ENCODE results near the gene GATA3. TPM values are rescaled to one million over a fixed set of nuclear protein-coding genes. Genes with fewer than 3 reads are reported as not detected.
A peak's percentile ranks its signal among the peaks of the same experiment; 100 is the strongest.

The GATA3 gene
- total RNA-seq, 2 experiments from 2014 or later, result 24.4 to 27.2 TPM

- peaks cover 29% of the 10 kb centered on the region for H3K4me1 Mint-ChIP-seq (ENCODE audit: low read depth)
- ATAC-seq, result no peak
- peak overlapping the region; percentile 89 for H3K4me3 Mint-ChIP-seq
- ChIA-PET CTCF (interaction anchor here (0.7 to 1.6 kb wide), 4 partner anchors 9 to 201 kb away, joined by 3 to 6 read pairs (median 4); no protein-coding TSS in a partner anchor), POLR2A (interaction anchor here (0.6 kb wide), 1 partner anchor 836 kb away, joined by 3 read pairs; no protein-coding TSS in a partner anchor)
- DNase-seq, result no peak
- peaks cover 10% of the 10 kb centered on the region for H3K36me3 Mint-ChIP-seq (ENCODE audit: low read depth)
- intact Hi-C loops (cut with micrococcal nuclease), result loop anchor here (10.0 kb wide), 2 partner anchors 353 to 1043 kb away; no protein-coding TSS in a partner anchor
- peaks cover 29% of the 10 kb centered on the region for H3K27me3 Mint-ChIP-seq
- H3K9me3 Mint-ChIP-seq, result no peaks in the 10 kb centered on the region
- peak overlapping the region; percentile 36 for H3K27ac Mint-ChIP-seq
- TF ChIP-seq, protein P1, sequence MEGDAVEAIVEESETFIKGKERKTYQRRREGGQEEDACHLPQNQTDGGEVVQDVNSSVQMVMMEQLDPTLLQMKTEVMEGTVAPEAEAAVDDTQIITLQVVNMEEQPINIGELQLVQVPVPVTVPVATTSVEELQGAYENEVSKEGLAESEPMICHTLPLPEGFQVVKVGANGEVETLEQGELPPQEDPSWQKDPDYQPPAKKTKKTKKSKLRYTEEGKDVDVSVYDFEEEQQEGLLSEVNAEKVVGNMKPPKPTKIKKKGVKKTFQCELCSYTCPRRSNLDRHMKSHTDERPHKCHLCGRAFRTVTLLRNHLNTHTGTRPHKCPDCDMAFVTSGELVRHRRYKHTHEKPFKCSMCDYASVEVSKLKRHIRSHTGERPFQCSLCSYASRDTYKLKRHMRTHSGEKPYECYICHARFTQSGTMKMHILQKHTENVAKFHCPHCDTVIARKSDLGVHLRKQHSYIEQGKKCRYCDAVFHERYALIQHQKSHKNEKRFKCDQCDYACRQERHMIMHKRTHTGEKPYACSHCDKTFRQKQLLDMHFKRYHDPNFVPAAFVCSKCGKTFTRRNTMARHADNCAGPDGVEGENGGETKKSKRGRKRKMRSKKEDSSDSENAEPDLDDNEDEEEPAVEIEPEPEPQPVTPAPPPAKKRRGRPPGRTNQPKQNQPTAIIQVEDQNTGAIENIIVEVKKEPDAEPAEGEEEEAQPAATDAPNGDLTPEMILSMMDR (IDR thresholded peaks at IDR 0.05), result no peak
Measured at GRCh38 chr10:8051851-8052257, 2.6 kb upstream of the GATA3 start.

DNA sequence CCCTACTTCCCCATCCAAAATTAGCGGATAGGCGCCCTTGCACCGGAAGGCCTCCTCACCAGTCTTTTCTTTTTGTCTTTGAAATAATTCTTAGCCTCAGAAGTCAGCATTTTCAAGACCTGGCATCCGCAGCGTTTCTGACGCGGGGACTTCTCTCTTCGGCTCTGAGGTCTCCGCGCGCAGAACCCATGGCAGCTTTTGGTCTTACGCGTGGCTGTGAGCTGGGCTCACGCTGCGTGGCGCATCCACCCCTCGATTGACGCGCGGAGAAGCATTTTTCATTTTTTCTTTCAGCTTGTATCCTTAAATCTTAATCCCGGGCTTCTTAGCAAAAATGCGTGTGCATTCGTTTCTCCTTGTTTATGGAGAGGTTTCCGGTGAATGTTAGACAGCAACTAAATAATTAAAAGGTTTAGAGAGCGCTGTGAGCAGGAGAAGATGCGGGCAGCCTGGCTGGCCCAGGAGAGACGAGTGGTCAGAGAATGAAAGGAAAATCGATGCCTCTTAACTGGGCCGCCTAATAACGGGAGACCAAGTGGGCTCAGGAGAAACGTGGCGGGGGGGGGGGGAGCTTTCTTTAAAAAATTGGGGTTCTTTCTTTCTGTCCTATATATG lies 2.0 kb upstream of the GATA3 start:
- Mint-ChIP-seq H3K4me1 (ENCODE audit: low read depth) (peaks cover 30% of the 10 kb centered on the region), H3K27me3 (peaks cover 23% of the 10 kb centered on the region), H3K27ac (peak overlapping the region; percentile 36), H3K36me3 (ENCODE audit: low read depth) (peaks cover 15% of the 10 kb centered on the region), H3K4me3 (peak overlapping the region; percentile 89), H3K9me3 (no peaks in the 10 kb centered on the region)
- CTCF ChIA-PET, result interaction anchor here (0.7 to 2.1 kb wide), 8 partner anchors 9 to 364 kb away, joined by 3 to 7 read pairs (median 4); no protein-coding TSS in a partner anchor
- intact Hi-C loops (cut with micrococcal nuclease), result loop anchor here (10.0 kb wide), 2 partner anchors 352 to 1042 kb away; no protein-coding TSS in a partner anchor
- DNase-seq, result peak; percentile 55
- TF ChIP-seq, protein P1 (IDR thresholded peaks at IDR 0.05), result no peak
- ATAC-seq, result no peak
- POLR2A ChIA-PET, result interaction anchor here (0.6 to 1.1 kb wide), 2 partner anchors 10 to 80 kb away, joined by 3 read pairs; no protein-coding TSS in a partner anchor

- Mint-ChIP-seq H3K4me1 (ENCODE audit: low read depth) (peaks cover 30% of the 10 kb centered on the region), H3K4me3 (peak overlapping the region; percentile 89), H3K9me3 (no peaks in the 10 kb centered on the region), H3K36me3 (ENCODE audit: low read depth) (peaks cover 20% of the 10 kb centered on the region), H3K27me3 (peaks cover 18% of the 10 kb centered on the region), H3K27ac (no peak overlapping the region)
- ATAC-seq (no peak), DNase-seq (no peak)
- POLR2A ChIA-PET, result interaction anchor here (0.6 to 1.1 kb wide), 2 partner anchors 11 to 80 kb away, joined by 3 read pairs; no protein-coding TSS in a partner anchor
- intact Hi-C loops (cut with micrococcal nuclease), result loop anchor here (10.0 kb wide), 2 partner anchors 352 to 1042 kb away; no protein-coding TSS in a partner anchor
- TF ChIP-seq, protein P1 (IDR thresholded peaks at IDR 0.05), result peak; percentile 96
- CTCF ChIA-PET, result interaction anchor here (0.9 to 2.1 kb wide), 7 partner anchors 8 to 364 kb away, joined by 4 to 7 read pairs (median 4); no protein-coding TSS in a partner anchor
Measured at GRCh38 chr10:8052956-8053445, 1.5 kb upstream of the GATA3 start.

GRCh38 chr10:8053446-8054243 lies 843 bp upstream of the GATA3 start:
- Mint-ChIP-seq H3K36me3 (ENCODE audit: low read depth) (peaks cover 25% of the 10 kb centered on the region), H3K27me3 (peaks cover 17% of the 10 kb centered on the region), H3K4me1 (ENCODE audit: low read depth) (peaks cover 31% of the 10 kb centered on the region), H3K9me3 (no peaks in the 10 kb centered on the region), H3K27ac (peak overlapping the region; percentile 96), H3K4me3 (peak overlapping the region; percentile 89)
- POLR2A ChIA-PET, result interaction anchor here (1.0 to 1.1 kb wide), 3 partner anchors 12 to 348 kb away, joined by 3 read pairs; no protein-coding TSS in a partner anchor
- peak; percentile 68 for ATAC-seq
- intact Hi-C loops (cut with micrococcal nuclease), result loop anchor here (10.0 kb wide), 2 partner anchors 351 to 1041 kb away; no protein-coding TSS in a partner anchor
- DNase-seq, result peak; percentile 96
- CTCF ChIA-PET, result interaction anchor here (0.6 to 2.1 kb wide), 5 partner anchors 8 to 279 kb away, joined by 4 to 7 read pairs (median 5); no protein-coding TSS in a partner anchor
- TF ChIP-seq, protein P1 (IDR thresholded peaks at IDR 0.05), result no peak

All from activated CD8-positive, alpha-beta T cell treated with anti-CD3 and anti-CD28 coated beads for 36 hours (primary cell).